Endometrial microvascular endothelial cells (primary cell): ENCODE measurements around the gene DLK2. TPM values are rescaled to one million over a fixed set of nuclear protein-coding genes. Genes with fewer than 3 reads are reported as not detected.
"Not testable (repeated sequence)": the region's sequence is repeated elsewhere in the genome, so short reads cannot be mapped to it uniquely, and the experiment has no call there.

Experiments
- in situ Hi-C: cut with HindIII; loops from 2 replicates; pipeline ENCODE4 v1.10.0; 2017; ENCODE audit warnings: low sequenced_read_pairs, low pct_unique_long_range_greater_than_20kb; ENCODE audit errors: inconsistent ontology term
- total RNA-seq: library from RNA; depleted of rRNA; stranded (reverse); fragments of >200 nt; gene quantifications from one replicate; pipeline ENCODE4 v1.2.3, GENCODE V29; 2015; ENCODE audit errors: inconsistent ontology term

The DLK2 gene
- total RNA-seq, 1 donor from 2014 or later: not detected

GRCh38 chr6:43434001-43434840, 21.1 kb downstream of the DLK2 start:
- in situ Hi-C loops: no loop called here

DNA sequence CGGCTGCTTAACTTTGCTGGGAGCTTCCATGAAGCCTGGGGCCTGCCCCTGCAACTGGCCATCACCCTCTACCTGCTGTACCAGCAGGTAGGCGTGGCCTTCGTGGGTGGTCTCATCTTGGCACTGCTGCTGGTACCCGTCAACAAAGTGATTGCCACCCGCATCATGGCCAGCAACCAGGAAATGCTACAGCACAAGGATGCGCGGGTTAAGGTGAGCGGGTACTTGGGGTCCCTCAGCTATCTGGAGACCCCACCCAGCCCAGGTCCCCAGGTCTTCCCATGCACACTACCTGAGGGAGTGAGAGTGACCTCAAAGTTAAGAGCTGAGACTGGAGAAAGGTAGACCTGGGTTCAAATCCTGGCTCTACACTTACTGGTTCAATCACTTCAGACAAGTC, 22.2 kb downstream of the DLK2 start:
- in situ Hi-C loops: no loop called here

DNA sequence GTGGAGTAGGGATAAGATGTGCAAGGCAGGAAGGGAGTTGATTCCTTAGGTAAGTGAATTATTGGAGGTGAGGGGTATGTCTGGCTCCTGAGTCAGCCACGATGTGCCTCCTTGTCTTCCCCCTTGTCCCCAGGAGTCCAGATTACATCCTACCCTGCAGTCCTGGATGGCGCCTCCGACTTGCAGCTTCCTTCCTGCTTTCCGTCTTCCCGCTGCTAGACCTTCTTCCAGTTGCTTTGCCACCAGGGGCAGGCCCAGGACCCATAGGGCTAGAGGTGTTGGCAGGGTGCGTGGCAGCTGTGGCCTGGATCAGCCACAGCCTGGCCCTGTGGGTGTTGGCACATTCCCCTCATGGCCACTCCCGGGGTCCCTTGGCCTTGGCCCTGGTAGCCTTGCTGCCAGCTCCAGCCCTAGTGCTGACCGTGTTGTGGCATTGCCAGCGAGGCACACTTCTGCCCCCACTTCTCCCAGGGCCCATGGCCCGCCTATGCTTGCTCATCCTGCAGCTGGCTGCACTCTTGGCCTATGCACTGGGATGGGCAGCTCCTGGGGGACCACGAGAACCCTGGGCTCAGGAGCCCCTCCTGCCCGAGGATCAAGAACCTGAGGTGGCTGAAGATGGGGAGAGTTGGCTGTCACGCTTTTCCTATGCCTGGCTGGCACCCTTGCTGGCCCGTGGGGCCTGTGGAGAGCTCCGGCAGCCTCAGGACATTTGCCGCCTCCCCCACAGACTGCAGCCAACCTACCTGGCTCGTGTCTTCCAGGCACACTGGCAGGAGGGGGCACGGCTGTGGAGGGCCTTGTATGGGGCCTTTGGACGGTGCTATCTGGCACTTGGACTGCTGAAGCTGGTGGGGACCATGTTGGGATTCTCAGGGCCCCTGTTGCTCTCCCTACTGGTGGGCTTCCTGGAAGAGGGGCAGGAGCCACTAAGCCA, 23.1 kb downstream of the DLK2 start:
- in situ Hi-C loops: no loop called here

- in situ Hi-C loops: no loop called here
These were observed 26.5 kb downstream of the DLK2 start for GRCh38 chr6:43428874-43429273.

DNA sequence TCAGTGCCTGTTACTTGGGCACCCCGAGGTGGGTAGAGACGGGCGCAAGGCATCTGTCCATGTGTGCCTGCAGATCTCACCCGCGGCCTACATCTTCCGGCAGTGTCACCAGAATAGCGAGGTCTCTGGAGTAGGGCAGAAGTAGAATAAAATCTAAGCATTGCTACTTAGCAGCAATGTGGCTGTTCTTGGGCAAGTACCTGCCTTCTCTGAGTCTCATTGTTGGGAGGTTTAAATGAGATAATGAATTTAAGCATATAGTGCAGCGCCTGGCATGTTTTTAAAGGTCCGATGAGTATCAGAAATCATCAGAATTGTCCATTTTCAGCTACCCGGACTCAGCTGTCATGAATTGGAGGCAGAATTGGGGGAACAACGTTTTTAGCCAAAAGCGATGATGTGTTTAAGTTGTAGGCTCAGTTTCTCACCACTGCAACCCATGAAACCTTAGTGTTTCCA, 27.2 kb downstream of the DLK2 start:
- in situ Hi-C loops: no loop called here

GRCh38 chr6:43427406-43428111, 27.8 kb downstream of the DLK2 start, which contains the start of gene ABCC10:
ABCC10 (plus strand) TSS chr6:43427541; CDS start chr6:43427979, 438 bp downstream.
- in situ Hi-C loops: no loop called here

GRCh38 chr6:43426928-43427405, 28.4 kb downstream of the DLK2 start:
- in situ Hi-C loops: no loop called here

- in situ Hi-C loops: not testable (repeated sequence)
These were observed 30.3 kb downstream of the DLK2 start for GRCh38 chr6:43425083-43425482.

- in situ Hi-C loops: no loop called here
These were observed 33.5 kb downstream of the DLK2 start for GRCh38 chr6:43421831-43422230.

GRCh38 chr6:43420012-43420709, 35.2 kb downstream of the DLK2 start:
- in situ Hi-C loops: no loop called here

DNA sequence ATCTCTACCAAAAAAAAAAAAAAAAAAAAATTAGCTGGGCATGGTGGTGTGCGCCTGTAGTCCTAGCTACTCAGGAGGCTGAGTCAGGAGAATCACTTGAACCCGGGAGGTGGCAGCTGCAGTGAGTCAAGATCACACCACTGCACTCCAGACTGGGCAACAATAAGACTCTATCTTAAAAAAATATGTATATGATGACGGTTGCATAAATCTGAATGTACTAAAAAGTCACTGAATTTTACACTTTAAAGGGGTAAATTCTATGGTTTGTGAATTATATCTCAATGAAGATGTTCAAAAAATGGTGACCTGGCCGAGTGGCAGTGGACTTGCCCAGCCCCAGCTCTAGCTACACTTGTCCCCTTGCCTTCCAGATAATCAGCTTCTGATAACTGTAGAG, 38.4 kb downstream of the DLK2 start:
- in situ Hi-C loops: no loop called here

- in situ Hi-C loops: not testable (repeated sequence)
These were observed 40.1 kb downstream of the DLK2 start for GRCh38 chr6:43415275-43415674.

- in situ Hi-C loops: no loop called here
These were observed 42.3 kb downstream of the DLK2 start for GRCh38 chr6:43413002-43413401.

- in situ Hi-C loops: no loop called here
These were observed 42.8 kb downstream of the DLK2 start for GRCh38 chr6:43412541-43412940.

GRCh38 chr6:43410776-43411175, 44.6 kb downstream of the DLK2 start:
- in situ Hi-C loops: not testable (repeated sequence)

GRCh38 chr6:43408259-43408658, 47.1 kb downstream of the DLK2 start:
- in situ Hi-C loops: no loop called here

DNA sequence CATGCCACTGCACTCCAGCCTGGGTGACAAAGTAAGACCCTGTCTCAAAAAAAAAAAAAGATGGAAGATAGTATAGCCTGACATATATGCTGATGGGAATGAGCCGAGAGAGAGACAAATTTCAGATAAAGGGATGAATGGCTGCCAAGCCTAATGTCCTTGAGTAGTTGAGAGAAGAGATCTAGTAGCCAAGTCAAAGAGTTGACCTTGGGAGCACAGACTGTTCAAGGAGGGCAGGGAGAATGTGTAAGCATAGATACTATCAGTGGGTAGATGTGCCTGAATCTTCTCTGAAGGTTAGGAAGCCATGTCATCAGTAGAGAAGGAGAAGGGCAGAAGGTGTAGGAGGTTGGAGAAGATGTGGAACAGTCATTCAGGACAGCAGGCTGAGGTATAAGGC, 48.1 kb downstream of the DLK2 start:
- in situ Hi-C loops: no loop called here

GRCh38 chr6:43405354-43405753, 50.0 kb downstream of the DLK2 start:
- in situ Hi-C loops: no loop called here
